Tibial artery (tissue), 4 donors: ENCODE data around the gene ACTR3.

Experiments
- DNase-seq, 2 donors: peaks; one replicate each; pipeline ENCODE4 v3.0.0-alpha.2; 2019
- H3K27ac ChIP-seq, 2 donors: fragments of 200-600 bp; sonication (generic) in 1 of 2; 1 replicate in 1 of 2; 2 replicates in 1 of 2; pipeline ENCODE4 v1.5.1; 2018 to 2019; ENCODE audit warnings: mild to moderate bottlenecking in 1 of 2
- H3K27me3 ChIP-seq, 2 donors: fragments of 200-600 bp; sonication (generic) in 1 of 2; one replicate each; pipeline versions ENCODE4 v1.5.1 to v1.6.0; 2016 to 2019
- H3K36me3 ChIP-seq, 3 donors: fragments of 200-600 bp; sonication (generic) in 2 of 3; one replicate each; pipeline ENCODE4 v1.5.1; 2016 to 2019; ENCODE audit warnings: mild to moderate bottlenecking in 2 of 3
- H3K4me1 ChIP-seq, 4 donors: fragments of 200-600 bp; sonication (generic) in 2 of 4; 1 replicate in 3 of 4; 2 replicates in 1 of 4; pipeline ENCODE4 v1.5.1; 2016 to 2019
- H3K4me3 ChIP-seq, 2 donors: fragments of 200-600 bp; sonication (generic) in 1 of 2; 1 replicate in 1 of 2; 2 replicates in 1 of 2; pipeline ENCODE4 v1.5.1; 2018 to 2019; ENCODE audit warnings: mild to moderate bottlenecking in 2 of 2
- H3K9me3 ChIP-seq, 3 donors: fragments of 200-600 bp; sonication (generic) in 1 of 3; one replicate each; pipeline ENCODE4 v1.5.1; 2016 to 2019
- CTCF ChIP-seq, 2 experiments: fragments of 200-600 bp in 1 of 2; fragments of 450-650 bp in 1 of 2; IDR thresholded peaks; one replicate each; pipeline ENCODE4 v1.5.1; 2017 to 2019; ENCODE audit warnings: antibody characterized with exemption in 2 of 2, mild to moderate bottlenecking in 1 of 2, moderate library complexity in 1 of 2
- intact Hi-C: fragments of 100-400 bp; cut with DNase I; formaldehyde crosslinking; loops from one replicate; pipeline ENCODE4 v1.15.0; 2023; ENCODE audit warnings: low total_unique reads

Gene ACTR3

GRCh38 chr2:113972766-113973165, 82.9 kb downstream of the ACTR3 start:
- no peak for DNase-seq
- Histone ChIP-seq H3K4me3 (no peak overlapping the region), H3K36me3 (peaks cover 4 to 12% (median 6%) of the 10 kb centered on the region in 3 donors), H3K9me3 (no peaks in the 10 kb centered on the region), H3K4me1 (peaks cover 0 to under 1% (median 0%) of the 10 kb centered on the region in 4 donors), H3K27ac (no peak overlapping the region), H3K27me3 (no peaks in the 10 kb centered on the region)
- intact Hi-C loops: no loop called here
- no peak for TF ChIP-seq CTCF (IDR thresholded peaks at IDR 0.05)

- Histone ChIP-seq H3K4me1 (no peaks in the 10 kb centered on the region), H3K27ac (no peak overlapping the region), H3K36me3 (peaks cover 4 to 12% (median 6%) of the 10 kb centered on the region in 3 donors), H3K27me3 (no peaks in the 10 kb centered on the region), H3K4me3 (no peak overlapping the region), H3K9me3 (no peaks in the 10 kb centered on the region)
- no peak for DNase-seq
- TF ChIP-seq CTCF (IDR thresholded peaks at IDR 0.05): no peak
- intact Hi-C loops: no loop called here
Measured at GRCh38 chr2:113973810-113974209, 83.9 kb downstream of the ACTR3 start.

- Histone ChIP-seq H3K4me1 (no peaks in the 10 kb centered on the region), H3K4me3 (no peak overlapping the region), H3K9me3 (no peaks in the 10 kb centered on the region), H3K27me3 (no peaks in the 10 kb centered on the region), H3K36me3 (peaks cover 4 to 12% (median 6%) of the 10 kb centered on the region in 3 donors), H3K27ac (no peak overlapping the region)
- intact Hi-C loops: no loop called here
- DNase-seq: no peak
- TF ChIP-seq CTCF (IDR thresholded peaks at IDR 0.05): no peak
Measured at GRCh38 chr2:113974727-113975126, 84.8 kb downstream of the ACTR3 start.

- intact Hi-C loops: no loop called here
- DNase-seq: no peak
- peaks cover 4 to 12% (median 6%) of the 10 kb centered on the region in 3 donors for H3K36me3 ChIP-seq
- no peaks in the 10 kb centered on the region for H3K27me3 ChIP-seq
- TF ChIP-seq CTCF (IDR thresholded peaks at IDR 0.05): no peak
- no peaks in the 10 kb centered on the region for H3K4me1 ChIP-seq
- H3K9me3 ChIP-seq: no peaks in the 10 kb centered on the region
- no peak overlapping the region for H3K27ac ChIP-seq
- H3K4me3 ChIP-seq: no peak overlapping the region
Measured at GRCh38 chr2:113976277-113976928, 86.5 kb downstream of the ACTR3 start.

GRCh38 chr2:113977060-113977659, 87.3 kb downstream of the ACTR3 start:
- peaks cover 4 to 8% (median 6%) of the 10 kb centered on the region in 3 donors for H3K36me3 ChIP-seq
- no peak for DNase-seq
- intact Hi-C loops: no loop called here
- H3K9me3 ChIP-seq: no peaks in the 10 kb centered on the region
- TF ChIP-seq CTCF (IDR thresholded peaks at IDR 0.05): no peak
- H3K4me1 ChIP-seq: no peaks in the 10 kb centered on the region
- no peaks in the 10 kb centered on the region for H3K27me3 ChIP-seq
- H3K4me3 ChIP-seq: no peak overlapping the region
- H3K27ac ChIP-seq: no peak overlapping the region
